A204.1 (cell line): ENCODE data around the gene RAP1B.
"Not testable (repeated sequence)": the region's sequence is repeated elsewhere in the genome, so short reads cannot be mapped to it uniquely, and the experiment has no call there.

Experiments
- FAIRE-seq: peaks from 2 replicates; lab custom pipeline; 2012; peaks lifted over from hg19 to GRCh38; lab: Jason Lieb, UNC

RAP1B gene

GRCh38 chr12:68636268-68636667 lies 25.6 kb downstream of the RAP1B start:
- no peak for FAIRE-seq

GRCh38 chr12:68637439-68637838 lies 26.7 kb downstream of the RAP1B start:
- FAIRE-seq: not testable (repeated sequence)

GRCh38 chr12:68638171-68638570 lies 27.5 kb downstream of the RAP1B start:
- no peak for FAIRE-seq

GRCh38 chr12:68638721-68639395 lies 28.2 kb downstream of the RAP1B start:
- no peak for FAIRE-seq

GRCh38 chr12:68639396-68639767 lies 28.7 kb downstream of the RAP1B start:
- no peak for FAIRE-seq

GRCh38 chr12:68641138-68641537 lies 30.4 kb downstream of the RAP1B start:
- FAIRE-seq: no peak

- no peak for FAIRE-seq
Observed at GRCh38 chr12:68646484-68646883, 35.8 kb downstream of the RAP1B start.

- no peak for FAIRE-seq
Observed at GRCh38 chr12:68647507-68647906, 36.8 kb downstream of the RAP1B start.

- FAIRE-seq: no peak
Observed at GRCh38 chr12:68648179-68648578, 37.5 kb downstream of the RAP1B start.

- FAIRE-seq: no peak
Observed at GRCh38 chr12:68665016-68665569, 54.4 kb downstream of the RAP1B start.

- FAIRE-seq: no peak
Observed at GRCh38 chr12:68667291-68667690, 56.6 kb downstream of the RAP1B start.

GRCh38 chr12:68667896-68668295 lies 57.2 kb downstream of the RAP1B start:
- FAIRE-seq: no peak

GRCh38 chr12:68671179-68671578 lies 60.5 kb downstream of the RAP1B start:
- no peak for FAIRE-seq

GRCh38 chr12:68673788-68674187 lies 63.1 kb downstream of the RAP1B start:
- no peak for FAIRE-seq

- FAIRE-seq: no peak
Observed at GRCh38 chr12:68674376-68674775, 63.7 kb downstream of the RAP1B start.

GRCh38 chr12:68675101-68675842 lies 64.6 kb downstream of the RAP1B start:
- no peak for FAIRE-seq

- not testable (repeated sequence) for FAIRE-seq
Observed at GRCh38 chr12:68676854-68677253, 66.2 kb downstream of the RAP1B start.

GRCh38 chr12:68686262-68686594 lies 75.5 kb downstream of the RAP1B start:
- no peak for FAIRE-seq

GRCh38 chr12:68686595-68687521 lies 76.2 kb downstream of the RAP1B start, which contains the start of gene NUP107:
Gene NUP107, plus strand, starts transcription at chr12:68686978. Its CDS starts 88 bp downstream, at chr12:68687066.
- peak; percentile 86 for FAIRE-seq

GRCh38 chr12:68695454-68695853 lies 84.8 kb downstream of the RAP1B start:
- FAIRE-seq: no peak

GRCh38 chr12:68699486-68699885 lies 88.8 kb downstream of the RAP1B start:
- FAIRE-seq: no peak
